ENCODE data around the gene RNU7-1. TPM values are rescaled to one million over a fixed set of nuclear protein-coding genes. Genes with fewer than 3 reads are reported as not detected.

Gene RNU7-1
- total RNA-seq, 2 donors from 2014 or later = not detected

DNA sequence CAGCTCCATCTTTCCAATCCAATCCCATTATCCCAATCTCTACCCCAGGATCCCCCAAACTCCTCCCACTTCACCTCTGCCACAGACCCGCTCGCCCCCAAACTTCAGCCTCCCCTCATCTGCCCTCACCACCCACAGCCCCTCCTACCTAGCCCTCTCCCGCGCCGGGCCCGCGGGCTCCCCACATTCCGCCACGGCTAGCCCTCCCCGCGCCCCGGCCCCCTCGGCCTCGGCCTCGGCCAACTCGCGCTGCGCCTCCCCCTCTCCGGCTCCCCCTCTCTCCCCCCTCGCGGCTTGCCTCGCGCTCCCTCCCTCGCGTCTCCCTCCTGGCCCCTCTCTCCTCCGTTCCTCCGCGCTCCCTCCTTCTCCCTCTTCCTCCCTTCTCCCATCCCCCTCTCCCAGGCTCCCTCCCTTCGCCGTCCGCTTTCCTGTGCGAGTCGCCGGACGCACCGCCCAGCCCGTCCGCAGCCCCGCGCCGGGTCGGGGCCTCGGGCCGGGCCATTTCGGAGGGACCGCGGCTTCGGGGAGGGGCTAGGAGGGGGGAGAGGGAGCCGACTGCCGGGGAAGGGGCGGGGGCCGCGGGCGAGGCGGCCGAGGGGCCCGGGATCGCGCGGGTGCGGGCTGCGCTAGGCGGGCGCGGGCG, 16.1 kb upstream of the RNU7-1 start, which contains the start of gene ATN1:
ATN1 (plus strand) TSS at position 581 of the 643 bp plus-strand sequence. CDS start 6,043 bp downstream, outside the sequence.
- H3K4me1 Mint-ChIP-seq = peaks cover 54% of the 10 kb centered on the region
- H3K27me3 Mint-ChIP-seq = no peaks in the 10 kb centered on the region
- H3K36me3 Mint-ChIP-seq (ENCODE audit: low read depth) = peaks cover 60% of the 10 kb centered on the region
- peak within 1 kb of the TSS; percentile 96 for H3K4me3 Mint-ChIP-seq
- peak; percentile 33 for ATAC-seq (replicated peaks)
- peak within 1 kb of the TSS; percentile 98 for H3K27ac Mint-ChIP-seq
- no peaks in the 10 kb centered on the region for H3K9me3 Mint-ChIP-seq

DNA sequence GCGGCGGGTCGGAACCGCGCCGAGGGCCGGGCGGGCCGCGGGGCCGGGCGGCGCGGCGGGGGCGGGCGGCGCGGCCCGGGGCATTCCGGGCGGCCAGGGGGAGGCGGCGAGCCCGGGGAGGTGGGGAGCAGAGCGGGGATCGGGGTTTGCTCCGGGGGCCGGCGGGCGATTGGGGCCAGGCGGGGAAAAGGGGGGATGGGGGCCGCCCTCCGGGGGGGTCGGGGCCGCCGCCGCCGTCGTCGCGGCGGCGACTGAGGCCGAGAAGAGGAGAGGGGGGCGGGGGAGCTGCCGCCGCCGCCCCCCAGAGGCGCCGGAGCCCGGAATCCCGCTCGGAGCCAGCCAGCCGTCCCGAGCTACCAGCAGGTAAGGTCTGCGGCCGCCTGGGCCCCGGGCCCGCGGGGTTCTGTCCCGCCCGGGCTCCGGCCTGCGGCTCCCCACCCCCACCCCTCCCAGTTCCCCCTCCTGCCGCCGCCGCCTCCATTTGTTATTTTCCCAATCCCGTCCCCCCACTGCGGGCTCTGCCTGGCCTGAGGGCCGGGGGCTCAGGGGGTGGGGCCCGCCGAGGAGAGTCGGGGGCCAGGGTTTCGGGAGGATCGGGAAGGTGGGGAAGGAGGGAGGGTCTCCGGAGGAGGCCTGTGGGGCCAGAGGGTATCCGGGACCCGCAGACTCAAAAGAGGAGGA, 15.5 kb upstream of the RNU7-1 start:
- peaks cover 58% of the 10 kb centered on the region for H3K36me3 Mint-ChIP-seq (ENCODE audit: low read depth)
- H3K27ac Mint-ChIP-seq = peak overlapping the region; percentile 96
- H3K27me3 Mint-ChIP-seq = no peaks in the 10 kb centered on the region
- H3K9me3 Mint-ChIP-seq = no peaks in the 10 kb centered on the region
- H3K4me3 Mint-ChIP-seq = peak overlapping the region; percentile 96
- peak; percentile 28 for ATAC-seq (replicated peaks)
- H3K4me1 Mint-ChIP-seq = peaks cover 53% of the 10 kb centered on the region

DNA sequence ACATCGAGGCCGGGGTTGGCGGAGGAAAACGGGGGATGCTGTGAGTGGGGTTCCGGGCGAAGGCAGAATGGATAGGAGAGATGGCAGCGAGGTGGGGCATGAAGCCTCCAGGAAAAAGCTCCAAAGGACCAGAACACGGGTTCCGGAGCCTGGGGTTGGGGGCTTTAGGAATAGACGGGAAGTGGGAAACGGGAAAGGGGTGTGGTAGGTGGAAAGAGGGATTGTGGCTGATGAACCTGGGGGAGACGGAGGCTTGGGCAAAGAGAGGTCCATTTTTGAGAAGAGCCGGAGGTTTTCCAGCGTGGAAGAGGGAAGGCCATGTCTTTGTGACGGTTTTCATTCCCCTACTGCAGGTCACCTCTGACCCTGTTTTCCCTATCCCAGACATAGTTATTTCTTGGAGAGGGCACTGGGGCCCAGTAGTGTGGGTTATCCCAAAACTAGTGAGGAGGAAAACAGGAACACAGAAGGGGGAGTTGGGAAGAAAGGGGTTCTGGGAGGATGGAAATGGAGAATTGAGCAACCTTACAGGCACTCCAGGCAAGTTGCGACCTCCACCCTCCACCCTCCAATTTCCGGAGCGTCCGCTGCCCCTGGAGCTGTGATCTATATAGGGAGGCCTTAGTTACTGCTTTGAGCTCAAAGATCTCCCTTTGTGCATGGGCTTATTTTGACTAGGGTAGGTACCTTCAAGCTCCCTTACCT, 14.8 kb upstream of the RNU7-1 start:
- Mint-ChIP-seq H3K36me3 (ENCODE audit: low read depth) (peaks cover 57% of the 10 kb centered on the region), H3K27ac (peak overlapping the region; percentile 96), H3K27me3 (no peaks in the 10 kb centered on the region)

DNA sequence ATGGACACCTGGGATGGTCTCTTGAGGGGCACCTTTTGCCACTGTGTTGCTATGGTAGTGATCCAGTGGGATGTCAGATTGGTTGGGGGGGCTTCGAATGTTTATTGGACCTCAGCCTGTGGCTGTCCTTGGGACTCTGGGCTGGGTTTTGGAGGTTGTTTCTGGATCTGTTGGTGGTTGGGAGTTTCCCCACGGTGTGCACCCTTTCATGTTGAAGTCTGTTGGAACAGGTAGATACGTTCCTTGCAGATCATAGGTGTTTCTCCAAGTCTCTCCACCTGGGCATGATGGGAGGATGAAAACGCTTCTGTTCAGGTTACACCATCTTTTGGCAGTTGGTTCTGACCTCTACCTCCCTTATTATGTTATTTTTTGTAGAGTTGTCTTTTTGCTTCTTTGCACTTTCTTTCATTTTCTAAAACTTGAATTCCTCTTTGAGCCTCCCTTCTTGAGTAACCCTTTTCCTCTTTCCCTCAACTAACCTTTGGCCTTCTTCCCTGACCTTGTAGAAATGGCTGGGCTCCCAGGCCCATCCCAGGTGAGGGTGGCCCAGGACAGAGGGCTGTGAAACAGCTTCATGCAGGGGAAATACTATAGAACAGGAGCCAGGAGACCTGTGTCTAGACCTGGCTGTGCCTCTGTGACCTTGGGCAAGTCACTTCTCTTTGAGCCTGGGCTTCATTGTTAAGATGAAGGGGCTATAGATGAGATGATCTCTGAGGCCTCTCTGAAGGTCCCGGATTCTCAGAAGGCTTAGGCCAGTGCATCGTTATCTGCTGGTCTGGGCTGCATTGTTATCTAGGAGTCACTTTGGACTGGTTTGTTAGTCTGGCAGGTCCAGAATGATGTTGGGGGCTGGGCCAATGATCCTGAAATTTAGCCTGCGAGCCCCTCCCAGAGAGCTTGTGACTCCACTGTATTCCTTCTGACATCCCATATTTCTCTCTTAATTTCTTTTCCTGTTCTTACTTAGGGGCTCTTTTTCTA, 13.9 kb upstream of the RNU7-1 start:
- Mint-ChIP-seq H3K27ac (peak overlapping the region; percentile 96), H3K4me1 (peaks cover 41% of the 10 kb centered on the region), H3K27me3 (no peaks in the 10 kb centered on the region), H3K4me3 (peak overlapping the region; percentile 96), H3K36me3 (ENCODE audit: low read depth) (peaks cover 57% of the 10 kb centered on the region), H3K9me3 (no peaks in the 10 kb centered on the region)
- ATAC-seq (replicated peaks) = no peak

More for the DNA sequence above, 14.8 kb upstream of the RNU7-1 start:
- Mint-ChIP-seq H3K4me1 (peaks cover 49% of the 10 kb centered on the region), H3K9me3 (no peaks in the 10 kb centered on the region), H3K4me3 (peak overlapping the region; percentile 96)
- no peak for ATAC-seq (replicated peaks)

DNA sequence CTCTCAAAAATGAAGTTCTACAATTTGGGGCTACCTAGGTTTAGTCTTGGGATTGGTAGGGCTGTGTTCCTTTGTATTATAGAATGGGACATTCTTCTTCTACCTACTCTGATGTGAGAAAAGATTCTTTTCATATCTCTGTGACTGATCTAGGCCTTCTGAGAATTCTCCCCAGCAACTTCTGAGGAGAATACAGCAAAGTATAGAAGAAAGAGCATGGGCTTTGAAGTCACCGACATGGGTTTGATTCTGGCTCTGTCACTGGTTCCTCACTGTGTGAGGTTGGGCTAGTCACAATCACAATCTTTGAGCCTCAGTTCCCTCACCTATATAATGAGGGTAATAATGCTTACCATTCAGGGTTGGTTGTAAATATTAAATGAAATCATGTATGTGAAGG, 10.8 kb upstream of the RNU7-1 start:
- peak overlapping the region; percentile 74 for H3K27ac Mint-ChIP-seq
- H3K4me1 Mint-ChIP-seq = peaks cover 39% of the 10 kb centered on the region
- H3K36me3 Mint-ChIP-seq (ENCODE audit: low read depth) = peaks cover 70% of the 10 kb centered on the region
- no peak for ATAC-seq (replicated peaks)
- H3K9me3 Mint-ChIP-seq = no peaks in the 10 kb centered on the region
- H3K4me3 Mint-ChIP-seq = peak overlapping the region; percentile 15
- no peaks in the 10 kb centered on the region for H3K27me3 Mint-ChIP-seq

DNA sequence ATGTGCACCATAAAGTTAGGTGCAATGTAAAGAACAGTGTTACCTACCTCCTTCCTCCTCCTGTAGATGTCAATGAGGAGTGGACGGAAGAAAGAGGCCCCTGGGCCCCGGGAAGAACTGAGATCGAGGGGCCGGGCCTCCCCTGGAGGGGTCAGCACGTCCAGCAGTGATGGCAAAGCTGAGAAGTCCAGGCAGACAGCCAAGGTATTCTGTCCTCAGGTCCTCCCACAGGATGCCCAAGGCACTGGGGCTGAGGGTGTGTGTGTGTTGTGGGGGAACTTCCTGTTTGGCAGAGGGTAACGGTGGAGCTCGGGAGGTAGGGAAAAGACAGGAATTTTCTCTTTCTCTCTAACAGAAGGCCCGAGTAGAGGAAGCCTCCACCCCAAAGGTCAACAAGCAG, 9.5 kb upstream of the RNU7-1 start:
- no peaks in the 10 kb centered on the region for H3K27me3 Mint-ChIP-seq
- H3K4me1 Mint-ChIP-seq = peaks cover 38% of the 10 kb centered on the region
- H3K36me3 Mint-ChIP-seq (ENCODE audit: low read depth) = peaks cover 70% of the 10 kb centered on the region
- no peaks in the 10 kb centered on the region for H3K9me3 Mint-ChIP-seq
- H3K27ac Mint-ChIP-seq = peak overlapping the region; percentile 98
- no peak for ATAC-seq (replicated peaks)
- H3K4me3 Mint-ChIP-seq = no peak overlapping the region

DNA sequence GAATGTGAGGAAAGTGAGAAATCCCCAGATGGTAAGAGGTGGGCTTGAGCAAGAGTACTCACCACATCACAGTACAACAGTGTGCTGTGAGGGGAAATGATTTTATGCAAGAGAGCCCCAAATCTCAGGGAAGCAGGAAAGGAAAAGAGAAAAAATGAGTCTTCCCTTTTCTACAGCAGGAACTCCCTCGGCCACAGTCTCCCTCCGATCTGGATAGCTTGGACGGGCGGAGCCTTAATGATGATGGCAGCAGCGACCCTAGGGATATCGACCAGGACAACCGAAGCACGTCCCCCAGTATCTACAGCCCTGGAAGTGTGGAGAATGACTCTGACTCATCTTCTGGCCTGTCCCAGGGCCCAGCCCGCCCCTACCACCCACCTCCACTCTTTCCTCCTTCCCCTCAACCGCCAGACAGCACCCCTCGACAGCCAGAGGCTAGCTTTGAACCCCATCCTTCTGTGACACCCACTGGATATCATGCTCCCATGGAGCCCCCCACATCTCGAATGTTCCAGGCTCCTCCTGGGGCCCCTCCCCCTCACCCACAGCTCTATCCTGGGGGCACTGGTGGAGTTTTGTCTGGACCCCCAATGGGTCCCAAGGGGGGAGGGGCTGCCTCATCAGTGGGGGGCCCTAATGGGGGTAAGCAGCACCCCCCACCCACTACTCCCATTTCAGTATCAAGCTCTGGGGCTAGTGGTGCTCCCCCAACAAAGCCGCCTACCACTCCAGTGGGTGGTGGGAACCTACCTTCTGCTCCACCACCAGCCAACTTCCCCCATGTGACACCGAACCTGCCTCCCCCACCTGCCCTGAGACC, 8.0 kb upstream of the RNU7-1 start:
- H3K36me3 Mint-ChIP-seq (ENCODE audit: low read depth) = peaks cover 76% of the 10 kb centered on the region

DNA sequence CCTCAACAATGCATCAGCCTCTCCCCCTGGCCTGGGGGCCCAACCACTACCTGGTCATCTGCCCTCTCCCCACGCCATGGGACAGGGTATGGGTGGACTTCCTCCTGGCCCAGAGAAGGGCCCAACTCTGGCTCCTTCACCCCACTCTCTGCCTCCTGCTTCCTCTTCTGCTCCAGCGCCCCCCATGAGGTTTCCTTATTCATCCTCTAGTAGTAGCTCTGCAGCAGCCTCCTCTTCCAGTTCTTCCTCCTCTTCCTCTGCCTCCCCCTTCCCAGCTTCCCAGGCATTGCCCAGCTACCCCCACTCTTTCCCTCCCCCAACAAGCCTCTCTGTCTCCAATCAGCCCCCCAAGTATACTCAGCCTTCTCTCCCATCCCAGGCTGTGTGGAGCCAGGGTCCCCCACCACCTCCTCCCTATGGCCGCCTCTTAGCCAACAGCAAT, 7.4 kb upstream of the RNU7-1 start:
- peak overlapping the region; percentile 98 for H3K27ac Mint-ChIP-seq
- no peak for ATAC-seq (replicated peaks)
- H3K9me3 Mint-ChIP-seq = no peaks in the 10 kb centered on the region
- no peaks in the 10 kb centered on the region for H3K27me3 Mint-ChIP-seq
- peaks cover 78% of the 10 kb centered on the region for H3K36me3 Mint-ChIP-seq (ENCODE audit: low read depth)
- peak overlapping the region; percentile 89 for H3K4me3 Mint-ChIP-seq
- peaks cover 34% of the 10 kb centered on the region for H3K4me1 Mint-ChIP-seq

More for the DNA sequence above, 8.0 kb upstream of the RNU7-1 start:
- peaks cover 32% of the 10 kb centered on the region for H3K4me1 Mint-ChIP-seq
- H3K4me3 Mint-ChIP-seq = peak overlapping the region; percentile 89
- H3K9me3 Mint-ChIP-seq = no peaks in the 10 kb centered on the region
- no peak for ATAC-seq (replicated peaks)
- H3K27ac Mint-ChIP-seq = peak overlapping the region; percentile 98
- no peaks in the 10 kb centered on the region for H3K27me3 Mint-ChIP-seq

DNA sequence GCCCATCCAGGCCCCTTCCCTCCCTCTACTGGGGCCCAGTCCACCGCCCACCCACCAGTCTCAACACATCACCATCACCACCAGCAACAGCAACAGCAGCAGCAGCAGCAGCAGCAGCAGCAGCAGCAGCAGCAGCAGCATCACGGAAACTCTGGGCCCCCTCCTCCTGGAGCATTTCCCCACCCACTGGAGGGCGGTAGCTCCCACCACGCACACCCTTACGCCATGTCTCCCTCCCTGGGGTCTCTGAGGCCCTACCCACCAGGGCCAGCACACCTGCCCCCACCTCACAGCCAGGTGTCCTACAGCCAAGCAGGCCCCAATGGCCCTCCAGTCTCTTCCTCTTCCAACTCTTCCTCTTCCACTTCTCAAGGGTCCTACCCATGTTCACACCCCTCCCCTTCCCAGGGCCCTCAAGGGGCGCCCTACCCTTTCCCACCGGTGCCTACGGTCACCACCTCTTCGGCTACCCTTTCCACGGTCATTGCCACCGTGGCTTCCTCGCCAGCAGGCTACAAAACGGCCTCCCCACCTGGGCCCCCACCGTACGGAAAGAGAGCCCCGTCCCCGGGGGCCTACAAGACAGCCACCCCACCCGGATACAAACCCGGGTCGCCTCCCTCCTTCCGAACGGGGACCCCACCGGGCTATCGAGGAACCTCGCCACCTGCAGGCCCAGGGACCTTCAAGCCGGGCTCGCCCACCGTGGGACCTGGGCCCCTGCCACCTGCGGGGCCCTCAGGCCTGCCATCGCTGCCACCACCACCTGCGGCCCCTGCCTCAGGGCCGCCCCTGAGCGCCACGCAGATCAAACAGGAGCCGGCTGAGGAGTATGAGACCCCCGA, 6.8 kb upstream of the RNU7-1 start:
- Mint-ChIP-seq H3K4me1 (peaks cover 34% of the 10 kb centered on the region), H3K36me3 (ENCODE audit: low read depth) (peaks cover 80% of the 10 kb centered on the region), H3K9me3 (no peaks in the 10 kb centered on the region), H3K27me3 (no peaks in the 10 kb centered on the region), H3K27ac (peak overlapping the region; percentile 98), H3K4me3 (peak overlapping the region; percentile 89)
- peak; percentile 22 for ATAC-seq (replicated peaks)

DNA sequence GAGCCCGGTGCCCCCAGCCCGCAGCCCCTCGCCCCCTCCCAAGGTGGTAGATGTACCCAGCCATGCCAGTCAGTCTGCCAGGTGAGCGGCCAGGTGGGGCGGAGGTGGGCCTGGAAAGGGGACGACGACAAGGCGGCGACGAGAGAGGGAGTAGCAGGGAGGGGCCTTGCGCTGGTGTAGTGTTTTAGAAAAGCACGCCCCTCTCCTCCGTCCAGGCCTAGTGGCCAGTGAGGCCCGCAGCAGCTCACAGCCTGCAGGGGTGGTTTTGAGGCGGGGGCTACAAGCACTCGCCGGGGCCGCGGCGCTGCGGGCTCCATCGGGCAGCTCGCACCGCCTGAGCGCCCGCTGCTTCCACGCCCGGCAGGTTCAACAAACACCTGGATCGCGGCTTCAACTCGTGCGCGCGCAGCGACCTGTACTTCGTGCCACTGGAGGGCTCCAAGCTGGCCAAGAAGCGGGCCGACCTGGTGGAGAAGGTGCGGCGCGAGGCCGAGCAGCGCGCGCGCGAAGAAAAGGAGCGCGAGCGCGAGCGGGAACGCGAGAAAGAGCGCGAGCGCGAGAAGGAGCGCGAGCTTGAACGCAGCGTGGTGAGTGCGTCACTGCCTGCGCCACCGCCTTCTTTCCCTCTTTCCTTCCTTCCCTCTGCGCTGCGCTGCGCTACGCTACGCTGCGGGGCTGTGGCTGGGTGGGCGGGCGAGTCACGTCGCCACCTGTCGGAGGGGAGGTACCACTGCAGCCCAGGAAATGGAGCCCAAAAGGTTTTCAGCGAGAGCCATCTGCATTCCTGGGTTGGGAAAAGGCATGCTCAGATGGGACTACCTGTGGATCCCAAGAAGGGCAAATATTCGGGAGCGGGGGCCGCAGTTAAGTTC, 5.9 kb upstream of the RNU7-1 start:
- H3K27ac Mint-ChIP-seq = peak overlapping the region; percentile 98
- peaks cover 26% of the 10 kb centered on the region for H3K4me1 Mint-ChIP-seq
- peak overlapping the region; percentile 89 for H3K4me3 Mint-ChIP-seq
- H3K27me3 Mint-ChIP-seq = no peaks in the 10 kb centered on the region
- peak; percentile 97 for ATAC-seq (replicated peaks)
- H3K9me3 Mint-ChIP-seq = no peaks in the 10 kb centered on the region
- H3K36me3 Mint-ChIP-seq (ENCODE audit: low read depth) = peaks cover 84% of the 10 kb centered on the region

DNA sequence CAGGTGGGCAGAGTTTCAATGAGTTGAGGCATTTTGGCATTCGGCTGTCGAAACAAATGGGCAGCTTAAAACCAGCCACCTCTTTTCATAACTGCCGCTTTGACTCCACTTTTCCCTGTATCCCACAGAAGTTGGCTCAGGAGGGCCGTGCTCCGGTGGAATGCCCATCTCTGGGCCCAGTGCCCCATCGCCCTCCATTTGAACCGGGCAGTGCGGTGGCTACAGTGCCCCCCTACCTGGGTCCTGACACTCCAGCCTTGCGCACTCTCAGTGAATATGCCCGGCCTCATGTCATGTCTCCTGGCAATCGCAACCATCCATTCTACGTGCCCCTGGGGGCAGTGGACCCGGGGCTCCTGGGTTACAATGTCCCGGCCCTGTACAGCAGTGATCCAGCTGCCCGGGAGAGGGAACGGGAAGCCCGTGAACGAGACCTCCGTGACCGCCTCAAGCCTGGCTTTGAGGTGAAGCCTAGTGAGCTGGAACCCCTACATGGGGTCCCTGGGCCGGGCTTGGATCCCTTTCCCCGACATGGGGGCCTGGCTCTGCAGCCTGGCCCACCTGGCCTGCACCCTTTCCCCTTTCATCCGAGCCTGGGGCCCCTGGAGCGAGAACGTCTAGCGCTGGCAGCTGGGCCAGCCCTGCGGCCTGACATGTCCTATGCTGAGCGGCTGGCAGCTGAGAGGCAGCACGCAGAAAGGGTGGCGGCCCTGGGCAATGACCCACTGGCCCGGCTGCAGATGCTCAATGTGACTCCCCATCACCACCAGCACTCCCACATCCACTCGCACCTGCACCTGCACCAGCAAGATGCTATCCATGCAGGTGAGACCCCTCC, 5.0 kb upstream of the RNU7-1 start:
- Mint-ChIP-seq H3K9me3 (no peaks in the 10 kb centered on the region), H3K4me3 (peak overlapping the region; percentile 89), H3K4me1 (peaks cover 26% of the 10 kb centered on the region), H3K27me3 (no peaks in the 10 kb centered on the region), H3K36me3 (ENCODE audit: low read depth) (peaks cover 84% of the 10 kb centered on the region), H3K27ac (peak overlapping the region; percentile 98)
- no peak for ATAC-seq (replicated peaks)
